Stimulated activated CD4-positive, alpha-beta T cell treated with anti-CD3 and anti-CD28 coated beads, Interleukin-4, amount 100 ng/mL, for 24 hours (primary cell): Measurements from ENCODE around the gene CRAT.

Experiments used
- DNase-seq: peaks from one replicate; pipeline ENCODE4 v3.0.0-alpha.2; 2020

Gene CRAT

GRCh38 chr9:129058965-129059795 is 51.4 kb downstream of the CRAT start:
- DNase-seq: no peak

- no peak for DNase-seq
Measured at GRCh38 chr9:129054163-129054851, 56.3 kb downstream of the CRAT start.

DNA sequence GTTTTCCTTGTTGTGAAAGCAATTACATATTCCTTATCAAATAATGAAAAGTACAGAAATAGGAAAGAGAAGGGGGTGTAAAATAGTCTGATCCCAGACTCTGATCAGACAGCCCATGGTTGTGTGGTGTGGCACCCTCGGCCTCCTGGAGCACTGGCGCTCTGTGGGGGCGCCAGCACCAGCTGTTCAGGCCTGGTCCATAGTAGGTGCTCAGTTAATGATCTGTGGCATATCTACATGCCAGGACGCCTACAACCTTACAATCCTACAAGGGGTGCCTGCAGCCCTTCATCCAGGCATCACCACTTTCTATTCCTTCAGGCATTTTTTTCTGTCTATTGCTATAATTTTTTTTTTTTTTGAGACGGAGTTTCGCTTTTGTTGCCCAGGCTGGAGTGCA is 57.6 kb downstream of the CRAT start:
- no peak for DNase-seq

- DNase-seq: no peak
Measured at GRCh38 chr9:129052592-129052991, 58.0 kb downstream of the CRAT start.
